Activated T-helper 2 cell treated with anti-CD3 and anti-CD28 coated beads, Interferon-gamma antibody, Interleukin-2, Interleukin-4, amounts not matched to agents 10 μg/mL and 5 μg/mL and 100 μg/mL, durations not matched to agents 14 hours and 24 hours and 36 hours (primary cell): Measurements from ENCODE around the gene ST6GALNAC3. TPM values are rescaled to one million over a fixed set of nuclear protein-coding genes. Genes with fewer than 3 reads are reported as not detected.
"Not testable (repeated sequence)": the region's sequence is repeated elsewhere in the genome, so short reads cannot be mapped to it uniquely, and the experiment has no call there.

Experiments
- DNase-seq: peaks from one replicate; pipeline ENCODE4 v3.0.0; 2021; ENCODE audit warnings: low spot score
- H3K27ac Mint-ChIP-seq: one replicate; pipeline ENCODE4 v1.8.0; 2021; ENCODE audit warnings: mixed read lengths
- H3K27me3 Mint-ChIP-seq: one replicate; pipeline ENCODE4 v1.8.0; 2021; ENCODE audit warnings: low read depth, mixed read lengths
- H3K36me3 Mint-ChIP-seq: one replicate; pipeline ENCODE4 v1.8.0; 2021; ENCODE audit warnings: low read depth, mixed read lengths
- H3K4me1 Mint-ChIP-seq: one replicate; pipeline ENCODE4 v1.8.0; 2021; ENCODE audit warnings: low read depth, mixed read lengths
- H3K4me3 Mint-ChIP-seq: one replicate; pipeline ENCODE4 v1.8.0; 2021; ENCODE audit warnings: low read depth, mild to moderate bottlenecking, moderate library complexity, mixed read lengths
- H3K9me3 Mint-ChIP-seq: one replicate; pipeline ENCODE4 v1.8.0; 2021; ENCODE audit warnings: mixed read lengths
- intact Hi-C: fragments of 100-400 bp; cut with micrococcal nuclease; formaldehyde crosslinking; loops from one replicate; pipeline ENCODE4 v1.15.1; 2023
- total RNA-seq: library from RNA; stranded (reverse); gene quantifications from 2 replicates; pipeline ENCODE4 v1.2.3, GENCODE V29; 2022

The ST6GALNAC3 gene
- total RNA-seq, 1 donor from 2014 or later = not detected

GRCh38 chr1:76097064-76097463, 22.5 kb downstream of the ST6GALNAC3 start:
- H3K36me3 Mint-ChIP-seq, H3K4me3 Mint-ChIP-seq, H3K27ac Mint-ChIP-seq, intact Hi-C loops, H3K4me1 Mint-ChIP-seq, H3K9me3 Mint-ChIP-seq, DNase-seq: not testable (repeated sequence)
- H3K27me3 Mint-ChIP-seq = peaks cover 18% of the 10 kb centered on the region

- Mint-ChIP-seq H3K27me3 (peaks cover 28% of the 10 kb centered on the region), H3K36me3 (no peaks in the 10 kb centered on the region), H3K27ac (no peak overlapping the region), H3K4me1 (no peaks in the 10 kb centered on the region), H3K9me3 (no peaks in the 10 kb centered on the region), H3K4me3 (no peak overlapping the region)
- DNase-seq = no peak
- intact Hi-C loops = no loop called here
Measured at GRCh38 chr1:76098845-76099244, 24.3 kb downstream of the ST6GALNAC3 start.

- Mint-ChIP-seq H3K4me1 (peaks cover 9% of the 10 kb centered on the region), H3K9me3 (no peaks in the 10 kb centered on the region), H3K4me3 (no peak overlapping the region), H3K27ac (no peak overlapping the region), H3K36me3 (no peaks in the 10 kb centered on the region), H3K27me3 (peaks cover 34% of the 10 kb centered on the region)
- intact Hi-C loops = no loop called here
- DNase-seq = no peak
Measured at GRCh38 chr1:76101548-76101947, 27.0 kb downstream of the ST6GALNAC3 start.

- Mint-ChIP-seq H3K9me3 (no peaks in the 10 kb centered on the region), H3K36me3 (no peaks in the 10 kb centered on the region), H3K27me3 (peaks cover 37% of the 10 kb centered on the region)
Measured at GRCh38 chr1:76102046-76102445, 27.5 kb downstream of the ST6GALNAC3 start.

GRCh38 chr1:76103034-76103433, 28.5 kb downstream of the ST6GALNAC3 start:
- Mint-ChIP-seq H3K9me3 (no peaks in the 10 kb centered on the region), H3K4me1 (peaks cover 9% of the 10 kb centered on the region), H3K27me3 (peaks cover 45% of the 10 kb centered on the region), H3K27ac (no peak overlapping the region), H3K36me3 (no peaks in the 10 kb centered on the region), H3K4me3 (no peak overlapping the region)
- intact Hi-C loops = no loop called here
- DNase-seq = no peak

More at GRCh38 chr1:76102046-76102445, 27.5 kb downstream of the ST6GALNAC3 start:
- intact Hi-C loops = no loop called here
- H3K4me1 Mint-ChIP-seq = peaks cover 9% of the 10 kb centered on the region
- H3K4me3 Mint-ChIP-seq = no peak overlapping the region
- no peak overlapping the region for H3K27ac Mint-ChIP-seq
- DNase-seq = no peak

- H3K36me3 Mint-ChIP-seq = no peaks in the 10 kb centered on the region
- H3K4me1 Mint-ChIP-seq = peaks cover 9% of the 10 kb centered on the region
Measured at GRCh38 chr1:76105372-76105771, 30.8 kb downstream of the ST6GALNAC3 start.

GRCh38 chr1:76106251-76106650, 31.7 kb downstream of the ST6GALNAC3 start:
- peaks cover 9% of the 10 kb centered on the region for H3K4me1 Mint-ChIP-seq
- intact Hi-C loops = no loop called here

More at GRCh38 chr1:76105372-76105771, 30.8 kb downstream of the ST6GALNAC3 start:
- no peak overlapping the region for H3K4me3 Mint-ChIP-seq
- H3K27me3 Mint-ChIP-seq = peaks cover 54% of the 10 kb centered on the region
- DNase-seq = no peak
- H3K9me3 Mint-ChIP-seq = no peaks in the 10 kb centered on the region
- no peak overlapping the region for H3K27ac Mint-ChIP-seq
- intact Hi-C loops = no loop called here

GRCh38 chr1:76106719-76107235, 32.2 kb downstream of the ST6GALNAC3 start:
- DNase-seq = no peak
- Mint-ChIP-seq H3K4me1 (peaks cover 9% of the 10 kb centered on the region), H3K9me3 (no peaks in the 10 kb centered on the region), H3K27ac (no peak overlapping the region), H3K4me3 (no peak overlapping the region), H3K27me3 (peaks cover 43% of the 10 kb centered on the region), H3K36me3 (no peaks in the 10 kb centered on the region)
- intact Hi-C loops = no loop called here

More at GRCh38 chr1:76106251-76106650, 31.7 kb downstream of the ST6GALNAC3 start:
- Mint-ChIP-seq H3K27ac (no peak overlapping the region), H3K9me3 (no peaks in the 10 kb centered on the region), H3K27me3 (peaks cover 48% of the 10 kb centered on the region), H3K4me3 (no peak overlapping the region), H3K36me3 (no peaks in the 10 kb centered on the region)
- no peak for DNase-seq

- no peaks in the 10 kb centered on the region for H3K36me3 Mint-ChIP-seq
- H3K4me1 Mint-ChIP-seq = peaks cover 9% of the 10 kb centered on the region
- no peak for DNase-seq
- intact Hi-C loops = no loop called here
- H3K27me3 Mint-ChIP-seq = peaks cover 28% of the 10 kb centered on the region
- H3K27ac Mint-ChIP-seq = no peak overlapping the region
- no peak overlapping the region for H3K4me3 Mint-ChIP-seq
- H3K9me3 Mint-ChIP-seq = no peaks in the 10 kb centered on the region
Measured at GRCh38 chr1:76109404-76109803, 34.9 kb downstream of the ST6GALNAC3 start.

- Mint-ChIP-seq H3K4me1 (peaks cover 5% of the 10 kb centered on the region), H3K27ac (no peak overlapping the region), H3K36me3 (no peaks in the 10 kb centered on the region), H3K27me3 (peaks cover 31% of the 10 kb centered on the region), H3K9me3 (no peaks in the 10 kb centered on the region), H3K4me3 (no peak overlapping the region)
- intact Hi-C loops = no loop called here
- DNase-seq = no peak
Measured at GRCh38 chr1:76109901-76110560, 35.5 kb downstream of the ST6GALNAC3 start.

- no peaks in the 10 kb centered on the region for H3K36me3 Mint-ChIP-seq
- DNase-seq = no peak
- no peaks in the 10 kb centered on the region for H3K4me1 Mint-ChIP-seq
- H3K27ac Mint-ChIP-seq = no peak overlapping the region
- intact Hi-C loops = no loop called here
- no peaks in the 10 kb centered on the region for H3K9me3 Mint-ChIP-seq
- H3K27me3 Mint-ChIP-seq = peaks cover 32% of the 10 kb centered on the region
- H3K4me3 Mint-ChIP-seq = no peak overlapping the region
Measured at GRCh38 chr1:76110666-76111065, 36.1 kb downstream of the ST6GALNAC3 start.

- intact Hi-C loops, H3K4me1 Mint-ChIP-seq, H3K9me3 Mint-ChIP-seq, DNase-seq, H3K36me3 Mint-ChIP-seq, H3K4me3 Mint-ChIP-seq, H3K27ac Mint-ChIP-seq: not testable (repeated sequence)
- peaks cover 26% of the 10 kb centered on the region for H3K27me3 Mint-ChIP-seq
Measured at GRCh38 chr1:76112321-76112720, 37.8 kb downstream of the ST6GALNAC3 start.

- no peaks in the 10 kb centered on the region for H3K9me3 Mint-ChIP-seq
- no peaks in the 10 kb centered on the region for H3K36me3 Mint-ChIP-seq
- H3K4me3 Mint-ChIP-seq = no peak overlapping the region
- peaks cover 17% of the 10 kb centered on the region for H3K27me3 Mint-ChIP-seq
- no peak overlapping the region for H3K27ac Mint-ChIP-seq
- H3K4me1 Mint-ChIP-seq = no peaks in the 10 kb centered on the region
- intact Hi-C loops = no loop called here
- DNase-seq = no peak
Measured at GRCh38 chr1:76113446-76113845, 38.9 kb downstream of the ST6GALNAC3 start.
